CD4-positive, alpha-beta T cell treated with Interleukin-15 for 4 hours (primary cell): ENCODE results near the gene MROH2B.
"Not testable (repeated sequence)": the region's sequence is repeated elsewhere in the genome, so short reads cannot be mapped to it uniquely, and the experiment has no call there.

ENCODE experiments used
- DNase-seq: peaks from one replicate; pipeline ENCODE4 v3.0.0-alpha.2; 2020; ENCODE audit warnings: low spot score

MROH2B gene

DNA sequence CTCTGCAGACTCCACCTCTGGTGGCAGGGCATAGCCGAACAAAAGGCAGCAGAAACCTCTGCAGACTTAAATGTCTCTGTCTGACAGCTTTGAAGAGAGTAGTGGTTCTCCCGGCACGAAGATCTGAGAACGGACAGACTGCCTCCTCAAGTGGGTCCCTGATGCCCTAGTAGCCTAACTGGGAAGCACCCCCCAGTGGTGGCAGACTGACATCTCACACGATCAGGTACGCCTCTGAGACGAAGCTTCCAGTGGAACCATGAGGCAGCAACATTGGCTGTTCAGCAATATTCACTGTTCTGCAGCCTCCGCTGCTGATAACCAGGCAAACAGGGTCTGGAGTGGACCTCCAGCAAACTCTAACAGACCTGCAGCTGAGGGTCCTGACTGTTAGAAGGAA, 48.5 kb downstream of the MROH2B start:
- DNase-seq = not testable (repeated sequence)

- DNase-seq = no peak
These were observed 58.8 kb downstream of the MROH2B start for GRCh38 chr5:41012318-41012717.

- DNase-seq = no peak
These were observed 60.6 kb downstream of the MROH2B start for GRCh38 chr5:41010572-41010971.

- DNase-seq = no peak
These were observed 61.9 kb downstream of the MROH2B start for GRCh38 chr5:41009232-41009631.

DNA sequence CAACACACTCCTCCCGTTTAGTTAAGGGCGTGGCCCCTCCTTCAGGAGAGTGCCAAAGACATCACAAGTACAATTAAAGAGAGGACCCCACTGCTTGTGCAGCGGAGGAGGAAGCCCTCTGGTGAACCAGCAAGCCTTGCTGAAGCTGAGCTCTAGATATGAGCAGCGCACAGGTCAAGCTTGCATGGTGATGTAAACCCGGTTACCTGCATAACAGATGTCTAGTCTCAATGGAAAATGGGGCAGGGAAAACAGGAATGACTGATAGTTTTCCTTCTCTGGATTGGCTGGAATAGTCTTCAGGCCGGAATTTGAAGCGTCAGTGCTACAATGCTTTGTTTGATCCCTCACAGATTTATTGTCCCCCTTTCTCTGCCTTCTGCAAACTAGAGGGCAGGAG, 66.2 kb downstream of the MROH2B start:
- no peak for DNase-seq

- no peak for DNase-seq
These were observed 67.3 kb downstream of the MROH2B start for GRCh38 chr5:41003670-41004376.

DNA sequence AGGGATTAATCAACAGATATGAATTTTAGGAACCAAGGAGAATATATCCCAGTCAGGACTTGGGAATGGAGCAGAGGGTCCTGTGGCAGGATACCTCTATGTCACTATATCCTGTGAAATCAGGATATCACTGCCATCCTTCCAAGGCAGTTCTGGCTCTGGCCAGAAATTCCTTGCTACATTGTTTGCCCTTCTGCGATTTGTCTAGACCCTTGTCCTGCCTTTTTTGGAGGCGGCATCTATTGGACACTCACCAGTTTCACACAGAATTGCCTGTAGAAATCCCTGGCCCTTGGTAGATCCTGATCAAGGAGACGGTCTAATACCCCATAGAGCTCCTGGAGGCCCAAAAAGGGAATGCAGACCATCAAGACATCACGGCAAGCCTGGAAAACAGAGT, 71.2 kb downstream of the MROH2B start:
- no peak for DNase-seq

- no peak for DNase-seq
These were observed 72.0 kb downstream of the MROH2B start for GRCh38 chr5:40999142-40999541.

- no peak for DNase-seq
These were observed 75.1 kb downstream of the MROH2B start for GRCh38 chr5:40995801-40996586.

GRCh38 chr5:40991981-40992559, 79.1 kb downstream of the MROH2B start:
- no peak for DNase-seq

DNA sequence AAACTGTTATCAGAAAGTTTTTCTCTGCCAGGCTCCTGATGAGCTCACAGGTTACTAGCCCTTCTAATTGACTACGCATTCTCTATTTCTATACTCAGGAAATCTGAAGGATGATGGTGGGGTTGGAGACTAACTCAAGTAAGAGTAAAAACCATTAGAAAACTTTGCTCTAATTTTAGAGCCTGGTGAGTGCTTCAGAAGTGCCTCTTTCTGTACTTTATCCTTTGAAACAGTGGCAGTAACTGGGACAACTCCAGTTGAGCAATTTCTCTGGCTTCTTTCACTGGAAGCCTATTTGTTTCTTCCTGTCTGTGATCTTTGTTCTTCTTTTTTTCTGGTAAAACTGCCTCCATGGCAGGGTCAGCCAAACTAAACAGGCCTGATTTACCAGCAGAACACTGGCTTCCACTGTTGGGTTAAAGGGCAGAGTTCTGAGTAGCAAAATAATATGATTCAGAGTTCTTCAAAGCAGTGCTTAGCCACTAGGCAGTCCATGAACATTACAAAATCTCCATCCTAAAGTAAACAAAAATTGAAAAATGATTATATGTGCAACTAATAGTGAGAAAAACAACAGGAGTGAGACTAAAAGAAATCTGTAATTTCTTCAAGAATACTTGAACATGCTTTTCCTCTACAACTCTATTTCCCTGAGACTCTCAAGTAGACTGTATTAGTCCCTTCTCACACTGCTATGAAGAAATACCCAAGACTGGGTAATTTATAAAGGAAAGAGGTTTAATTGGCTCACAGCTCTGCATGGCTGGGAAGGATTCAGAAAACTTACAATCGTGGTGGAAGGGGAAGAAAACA, 79.8 kb downstream of the MROH2B start:
- no peak for DNase-seq

DNA sequence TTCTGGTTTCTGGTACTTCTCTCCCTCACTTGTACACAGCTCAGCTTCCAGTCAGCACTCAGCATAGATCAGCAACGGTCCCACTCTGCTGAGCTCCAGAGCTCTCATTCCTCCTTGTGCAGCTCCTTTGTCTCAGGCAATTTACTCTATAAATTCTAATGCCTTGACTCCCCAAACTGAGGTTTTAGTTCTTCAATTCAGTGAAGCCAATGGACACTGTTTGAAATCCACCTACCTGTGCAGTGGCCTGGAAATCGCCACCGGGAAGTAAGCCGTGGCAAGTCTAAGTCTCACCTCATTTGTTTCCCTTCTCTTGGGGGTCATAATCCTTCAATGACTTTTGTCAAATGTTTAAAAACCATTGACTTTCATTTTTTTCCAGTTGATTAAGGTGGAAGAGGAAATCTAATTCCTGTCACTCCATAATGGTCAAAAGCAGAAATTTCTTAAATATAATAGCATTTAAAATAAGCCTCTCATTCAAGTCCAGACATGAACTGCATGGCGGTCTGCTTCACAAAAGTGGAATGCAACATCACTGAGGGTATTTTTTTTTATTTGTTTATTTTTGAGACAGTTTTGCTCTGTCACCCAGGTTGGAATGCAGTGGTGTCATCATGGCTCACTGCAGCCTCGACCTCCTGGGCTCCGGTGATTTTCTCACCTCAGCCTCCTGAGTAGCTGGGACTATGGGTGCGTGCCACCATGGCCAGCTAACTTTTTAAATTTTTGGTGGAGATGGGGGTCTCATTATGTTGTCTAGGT, 82.2 kb downstream of the MROH2B start:
- no peak for DNase-seq

DNA sequence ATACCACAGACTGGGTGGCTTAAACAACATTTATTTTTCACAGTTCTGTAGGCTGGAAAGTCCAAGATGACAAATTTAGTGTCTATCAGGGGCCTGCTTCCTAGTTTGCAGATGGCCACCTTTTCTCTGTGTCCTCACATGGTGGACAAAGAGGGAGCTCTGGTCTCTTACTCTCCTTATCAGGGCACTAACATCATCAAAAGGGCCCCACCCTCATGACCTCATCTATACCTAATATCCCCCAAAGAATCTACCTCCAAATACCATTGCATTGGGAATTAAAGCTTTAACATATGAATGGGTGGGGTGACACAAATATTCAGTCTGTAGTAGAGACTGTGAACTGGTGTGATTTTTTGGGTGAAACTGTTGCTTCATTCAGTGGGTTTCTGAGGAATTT, 83.8 kb downstream of the MROH2B start:
- DNase-seq = no peak

DNA sequence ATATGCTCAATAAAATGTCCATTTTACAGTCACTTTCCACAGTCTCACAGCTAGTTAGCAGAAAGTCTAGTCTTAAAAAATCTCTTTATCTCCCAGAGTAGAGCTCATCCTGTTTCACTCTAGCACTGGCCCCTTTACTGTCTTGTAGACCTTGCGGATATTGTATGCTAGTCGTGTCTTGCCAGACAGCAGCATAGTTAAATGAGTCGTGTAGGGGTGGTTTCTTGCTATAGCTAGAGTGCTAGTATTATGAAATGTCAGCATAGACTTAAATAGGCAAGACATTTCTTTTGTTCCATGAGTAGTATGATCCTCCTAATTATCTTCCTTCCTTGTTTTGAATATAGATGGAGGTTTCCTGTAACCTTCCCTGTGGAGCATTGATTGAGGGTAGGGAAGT, 84.5 kb downstream of the MROH2B start:
- DNase-seq = no peak

- no peak for DNase-seq
These were observed 85.6 kb downstream of the MROH2B start for GRCh38 chr5:40985501-40985900.

GRCh38 chr5:40984884-40985283, 86.3 kb downstream of the MROH2B start:
- DNase-seq = no peak

DNA sequence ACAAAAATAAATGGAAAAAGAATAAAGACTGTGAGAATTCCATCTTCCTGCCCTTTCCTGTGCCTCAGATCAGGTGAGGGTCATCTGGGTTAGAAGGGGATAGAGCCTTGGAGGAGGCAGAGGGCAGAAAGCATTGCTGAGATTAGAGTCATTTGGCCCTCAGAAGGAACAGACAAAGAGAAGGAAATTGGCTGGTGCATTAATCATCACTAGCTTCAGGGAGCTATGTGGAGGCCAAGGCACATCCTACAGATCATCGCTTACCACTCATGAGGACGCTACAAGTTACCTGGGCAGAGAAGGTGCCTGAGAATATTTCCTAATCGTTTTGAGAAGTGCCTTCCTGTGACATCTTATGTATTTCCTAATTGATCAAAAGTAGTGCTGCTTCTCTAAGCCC, 87.4 kb downstream of the MROH2B start:
- no peak for DNase-seq

- DNase-seq = no peak
These were observed 89.7 kb downstream of the MROH2B start for GRCh38 chr5:40981420-40981819.

- no peak for DNase-seq
These were observed 94.3 kb downstream of the MROH2B start for GRCh38 chr5:40976836-40977235.

DNA sequence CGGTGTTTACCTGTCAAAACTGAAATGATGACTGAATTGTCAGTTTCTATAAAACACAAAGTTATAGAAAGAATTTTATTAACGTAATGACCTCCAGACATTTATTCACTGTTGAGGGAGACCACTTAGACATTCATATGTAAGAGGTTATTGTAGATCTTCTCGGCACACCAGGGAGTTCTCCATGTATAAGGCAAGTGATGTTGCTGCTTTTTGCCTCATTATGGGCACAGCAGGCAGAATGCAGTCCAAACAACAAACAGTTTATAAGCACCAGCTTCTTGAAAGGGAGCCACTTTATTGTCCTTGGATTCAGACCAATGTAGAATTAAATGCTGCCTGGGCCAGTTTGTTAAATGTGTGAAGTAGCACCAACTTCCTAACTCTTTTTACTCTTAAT, 95.1 kb downstream of the MROH2B start:
- no peak for DNase-seq

- DNase-seq = no peak
These were observed 97.7 kb downstream of the MROH2B start for GRCh38 chr5:40973364-40974004.
